GM12873 (cell line): ENCODE measurements around the gene ROR1.

Experiments
- TF ChIP-seq, protein P1 (sequence below): IDR thresholded peaks from 2 replicates; pipeline ENCODE4 v1.5.1; 2012; ENCODE audit warnings: low read depth, mild to moderate bottlenecking, moderate library complexity, low read length, control low read depth; ENCODE audit not compliant: insufficient read depth; ENCODE audit errors: missing control alignments

Gene ROR1

GRCh38 chr1:63775418-63776127 is 1.8 kb downstream of the ROR1 start:
- TF ChIP-seq, protein P1, sequence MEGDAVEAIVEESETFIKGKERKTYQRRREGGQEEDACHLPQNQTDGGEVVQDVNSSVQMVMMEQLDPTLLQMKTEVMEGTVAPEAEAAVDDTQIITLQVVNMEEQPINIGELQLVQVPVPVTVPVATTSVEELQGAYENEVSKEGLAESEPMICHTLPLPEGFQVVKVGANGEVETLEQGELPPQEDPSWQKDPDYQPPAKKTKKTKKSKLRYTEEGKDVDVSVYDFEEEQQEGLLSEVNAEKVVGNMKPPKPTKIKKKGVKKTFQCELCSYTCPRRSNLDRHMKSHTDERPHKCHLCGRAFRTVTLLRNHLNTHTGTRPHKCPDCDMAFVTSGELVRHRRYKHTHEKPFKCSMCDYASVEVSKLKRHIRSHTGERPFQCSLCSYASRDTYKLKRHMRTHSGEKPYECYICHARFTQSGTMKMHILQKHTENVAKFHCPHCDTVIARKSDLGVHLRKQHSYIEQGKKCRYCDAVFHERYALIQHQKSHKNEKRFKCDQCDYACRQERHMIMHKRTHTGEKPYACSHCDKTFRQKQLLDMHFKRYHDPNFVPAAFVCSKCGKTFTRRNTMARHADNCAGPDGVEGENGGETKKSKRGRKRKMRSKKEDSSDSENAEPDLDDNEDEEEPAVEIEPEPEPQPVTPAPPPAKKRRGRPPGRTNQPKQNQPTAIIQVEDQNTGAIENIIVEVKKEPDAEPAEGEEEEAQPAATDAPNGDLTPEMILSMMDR: no peak

GRCh38 chr1:63777286-63777685 is 3.5 kb downstream of the ROR1 start:
- TF ChIP-seq, protein P1: no peak

- TF ChIP-seq, protein P1: no peak
Observed at GRCh38 chr1:63777965-63778880, 4.4 kb downstream of the ROR1 start.

- TF ChIP-seq, protein P1: no peak
Observed at GRCh38 chr1:63779338-63780211, 5.8 kb downstream of the ROR1 start.

DNA sequence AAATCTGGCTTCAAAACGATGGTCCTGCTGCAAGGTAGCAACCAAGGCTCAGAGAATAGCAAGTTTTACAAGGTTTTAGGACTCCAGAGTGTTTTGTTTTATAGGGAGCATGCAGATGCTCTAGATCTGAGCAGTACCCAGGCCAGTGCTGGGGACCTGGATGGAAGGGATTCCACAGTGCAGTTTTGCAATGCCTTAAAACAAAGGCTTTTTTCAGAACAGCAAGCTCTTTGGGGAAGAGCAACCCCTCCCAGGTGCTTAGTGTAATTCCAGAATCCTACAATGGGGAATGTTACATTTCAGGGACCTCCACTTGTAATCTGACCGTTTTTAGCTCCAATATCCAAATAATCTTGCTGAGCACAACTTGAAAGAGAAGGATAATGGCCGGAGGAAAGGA is 6.7 kb downstream of the ROR1 start:
- TF ChIP-seq, protein P1: no peak

GRCh38 chr1:63782982-63783381 is 9.2 kb downstream of the ROR1 start:
- TF ChIP-seq, protein P1: no peak
